Fibroblast of peridontal ligament (primary cell): Measurements from ENCODE around the gene VEZT.
"Not testable (repeated sequence)": the region's sequence is repeated elsewhere in the genome, so short reads cannot be mapped to it uniquely, and the experiment has no call there.

ENCODE experiments used
- DNase-seq: peaks from one replicate; pipeline ENCODE4 v3.0.0-alpha.2; 2010; ENCODE audit errors: extremely low read depth

The VEZT gene

GRCh38 chr12:95224202-95225170, 6.9 kb downstream of the VEZT start:
- DNase-seq, result no peak

- DNase-seq, result no peak
These were observed 8.1 kb downstream of the VEZT start for GRCh38 chr12:95225645-95226212.

- DNase-seq, result no peak
These were observed 10.3 kb downstream of the VEZT start for GRCh38 chr12:95227818-95228356.

GRCh38 chr12:95228617-95229016, 11.0 kb downstream of the VEZT start:
- no peak for DNase-seq

- DNase-seq, result no peak
These were observed 12.0 kb downstream of the VEZT start for GRCh38 chr12:95229636-95230035.

- DNase-seq, result no peak
These were observed 12.7 kb downstream of the VEZT start for GRCh38 chr12:95230313-95230712.

- no peak for DNase-seq
These were observed 13.6 kb downstream of the VEZT start for GRCh38 chr12:95231190-95231589.

- not testable (repeated sequence) for DNase-seq
These were observed 16.6 kb downstream of the VEZT start for GRCh38 chr12:95234187-95234586.

GRCh38 chr12:95235621-95236020, 18.0 kb downstream of the VEZT start:
- DNase-seq, result not testable (repeated sequence)

GRCh38 chr12:95237315-95237714, 19.7 kb downstream of the VEZT start:
- DNase-seq, result no peak

- DNase-seq, result no peak
These were observed 20.5 kb downstream of the VEZT start for GRCh38 chr12:95238150-95238549.

GRCh38 chr12:95239216-95239615, 21.6 kb downstream of the VEZT start:
- DNase-seq, result no peak

- DNase-seq, result not testable (repeated sequence)
These were observed 22.2 kb downstream of the VEZT start for GRCh38 chr12:95239835-95240234.

- DNase-seq, result no peak
These were observed 22.9 kb downstream of the VEZT start for GRCh38 chr12:95240556-95240955.

GRCh38 chr12:95241138-95241537, 23.5 kb downstream of the VEZT start:
- DNase-seq, result not testable (repeated sequence)

- DNase-seq, result no peak
These were observed 24.3 kb downstream of the VEZT start for GRCh38 chr12:95241761-95242506.

GRCh38 chr12:95243497-95244183, 26.0 kb downstream of the VEZT start:
- DNase-seq, result no peak

GRCh38 chr12:95244350-95244749, 26.7 kb downstream of the VEZT start:
- no peak for DNase-seq

- no peak for DNase-seq
These were observed 30.5 kb downstream of the VEZT start for GRCh38 chr12:95248095-95248494.

GRCh38 chr12:95248604-95249360, 31.2 kb downstream of the VEZT start:
- DNase-seq, result peak; percentile 36

GRCh38 chr12:95253386-95253785, 35.8 kb downstream of the VEZT start:
- DNase-seq, result no peak
